ENCODE measurements around the gene CHRND. TPM values are rescaled to one million over a fixed set of nuclear protein-coding genes. Genes with fewer than 3 reads are reported as not detected.

Gene CHRND
- total and polyA plus RNA-seq, 3 donors from 2014 or later = 0.16 to 0.63 (median 0.56) TPM

GRCh38 chr2:232501794-232502390, 24.1 kb upstream of the CHRND start:
- no peak overlapping the region for H3K4me3 ChIP-seq
- no peak for DNase-seq
- intact Hi-C loops (cut with DNase I; ENCODE audit: low total_unique reads) = no loop called here
- H3K27me3 ChIP-seq = no peaks in the 10 kb centered on the region
- H3K27ac ChIP-seq = peak overlapping the region in 1 of 2 donors; percentile 36
- no peaks in the 10 kb centered on the region for H3K9me3 ChIP-seq
- H3K4me1 ChIP-seq = peaks cover 22% of the 10 kb centered on the region
- H3K36me3 ChIP-seq (ENCODE audit: low read depth, missing control alignments) = no peaks in the 10 kb centered on the region
- 19 to 20% methylated on average over 6 to 10 of the region's 10 CpGs for WGBS, 2 donors
- TF ChIP-seq CTCF (IDR thresholded peaks at IDR 0.05) = no peak
- TF ChIP-seq POLR2A (IDR thresholded peaks at IDR 0.05) = no peak

GRCh38 chr2:232502511-232502910, 23.4 kb upstream of the CHRND start:
- no peak for DNase-seq
- intact Hi-C loops (cut with DNase I; ENCODE audit: low total_unique reads) = no loop called here
- Histone ChIP-seq H3K4me3 (peak overlapping the region; percentile 56 to 66), H3K36me3 (ENCODE audit: low read depth, missing control alignments) (no peaks in the 10 kb centered on the region), H3K27ac (no peak overlapping the region), H3K27me3 (no peaks in the 10 kb centered on the region), H3K9me3 (no peaks in the 10 kb centered on the region), H3K4me1 (peaks cover 22% of the 10 kb centered on the region)
- TF ChIP-seq CTCF (IDR thresholded peaks at IDR 0.05) (no peak), POLR2A (IDR thresholded peaks at IDR 0.05) (no peak)
- WGBS, 2 donors = 2 to 13% methylated on average over 10 to 20 of the region's 21 CpGs

- peak; percentile 60 for DNase-seq
- peak overlapping the region; percentile 56 to 66 for H3K4me3 ChIP-seq
- peaks cover 22% of the 10 kb centered on the region for H3K4me1 ChIP-seq
- intact Hi-C loops (cut with DNase I; ENCODE audit: low total_unique reads) = no loop called here
- no peaks in the 10 kb centered on the region for H3K9me3 ChIP-seq
- no peaks in the 10 kb centered on the region for H3K27me3 ChIP-seq
- no peaks in the 10 kb centered on the region for H3K36me3 ChIP-seq (ENCODE audit: low read depth, missing control alignments)
- 1 to 3% methylated on average over 7 to 74 of the region's 75 CpGs for WGBS, 2 donors
- H3K27ac ChIP-seq = peak overlapping the region in 1 of 2 donors; percentile 73
- TF ChIP-seq CTCF (IDR thresholded peaks at IDR 0.05) = no peak
Observed at GRCh38 chr2:232502911-232503808, 22.8 kb upstream of the CHRND start.

- Histone ChIP-seq H3K9me3 (no peaks in the 10 kb centered on the region), H3K27me3 (no peaks in the 10 kb centered on the region), H3K36me3 (ENCODE audit: low read depth, missing control alignments) (no peaks in the 10 kb centered on the region), H3K27ac (no peak overlapping the region), H3K4me3 (peak overlapping the region; percentile 56 to 66), H3K4me1 (peaks cover 22% of the 10 kb centered on the region)
- WGBS, 2 donors = 38 to 43% methylated on average over 14 to 16 of the region's 16 CpGs
- DNase-seq = no peak
- intact Hi-C loops (cut with DNase I; ENCODE audit: low total_unique reads) = no loop called here
- TF ChIP-seq CTCF (IDR thresholded peaks at IDR 0.05) (no peak), POLR2A (IDR thresholded peaks at IDR 0.05) (no peak)
Observed at GRCh38 chr2:232503809-232504323, 22.1 kb upstream of the CHRND start.

Data from testis (tissue), 3 donors.